ENCODE results near the gene PAGE2B.
A peak's percentile ranks its signal among the peaks of the same experiment; 100 is the strongest.
"Not testable (repeated sequence)": the region's sequence is repeated elsewhere in the genome, so short reads cannot be mapped to it uniquely, and the experiment has no call there.

Gene PAGE2B, protein sequence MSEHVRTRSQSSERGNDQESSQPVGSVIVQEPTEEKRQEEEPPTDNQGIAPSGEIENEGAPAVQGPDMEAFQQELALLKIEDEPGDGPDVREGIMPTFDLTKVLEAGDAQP

GRCh38 chrX:55074851-55075467 is at the start of gene PAGE2B:
Gene PAGE2B, plus strand, starts transcription at chrX:55075030. Its CDS starts 1,012 bp downstream, at chrX:55076042.
- DNase-seq = no peak

- no peak for DNase-seq
Observed at GRCh38 chrX:55026143-55026542, 48.7 kb upstream of the PAGE2B start.

GRCh38 chrX:55026840-55027239 is 48.0 kb upstream of the PAGE2B start:
- no peak for DNase-seq

GRCh38 chrX:55028040-55028439 is 46.8 kb upstream of the PAGE2B start:
- DNase-seq = no peak

DNA sequence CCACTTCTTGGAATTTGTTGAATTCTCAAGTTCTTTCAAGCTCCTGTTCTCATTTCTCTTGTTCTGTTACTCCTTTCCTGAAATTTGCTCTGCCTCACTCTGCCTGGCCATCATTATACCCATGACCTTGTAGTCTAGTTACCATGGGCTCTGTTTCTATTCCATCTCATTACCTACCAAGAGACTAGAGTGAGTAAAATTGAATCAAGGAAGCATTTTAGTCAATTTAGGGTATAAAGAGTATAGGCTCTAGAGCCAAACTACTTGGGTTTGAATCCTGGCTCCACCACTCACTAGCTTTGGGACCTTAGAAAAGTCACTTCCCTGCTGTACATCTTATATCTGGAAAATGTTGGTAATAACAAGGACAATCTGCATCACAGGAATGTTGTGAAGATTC is 46.2 kb upstream of the PAGE2B start:
- DNase-seq = no peak

DNA sequence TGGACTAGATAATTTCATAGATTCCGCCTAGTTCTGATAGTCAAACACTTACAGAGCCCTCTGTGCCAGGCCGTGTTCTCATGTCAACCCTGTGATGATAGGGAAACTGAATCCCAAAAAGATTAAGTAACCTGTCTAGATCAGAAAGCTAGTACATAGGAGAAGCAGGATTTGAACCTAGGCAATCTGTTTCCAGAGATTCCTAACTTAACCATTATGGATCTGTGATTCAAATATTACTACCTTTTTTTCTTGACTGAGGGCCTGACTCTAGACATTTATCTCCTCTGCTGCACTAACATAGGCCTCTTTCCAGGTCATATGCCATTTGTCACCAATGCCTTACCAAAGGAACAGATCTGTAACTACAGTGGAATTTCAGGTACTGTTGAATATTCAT is 45.5 kb upstream of the PAGE2B start:
- DNase-seq = no peak

- no peak for DNase-seq
Observed at GRCh38 chrX:55030271-55031205, 44.3 kb upstream of the PAGE2B start, which contains the start of gene ALAS2. Gene ALAS2, minus strand, starts transcription at chrX:55030977. Its CDS starts 4,977 bp downstream, at chrX:55026000.

GRCh38 chrX:55033429-55033828 is 41.4 kb upstream of the PAGE2B start:
- no peak for DNase-seq

DNA sequence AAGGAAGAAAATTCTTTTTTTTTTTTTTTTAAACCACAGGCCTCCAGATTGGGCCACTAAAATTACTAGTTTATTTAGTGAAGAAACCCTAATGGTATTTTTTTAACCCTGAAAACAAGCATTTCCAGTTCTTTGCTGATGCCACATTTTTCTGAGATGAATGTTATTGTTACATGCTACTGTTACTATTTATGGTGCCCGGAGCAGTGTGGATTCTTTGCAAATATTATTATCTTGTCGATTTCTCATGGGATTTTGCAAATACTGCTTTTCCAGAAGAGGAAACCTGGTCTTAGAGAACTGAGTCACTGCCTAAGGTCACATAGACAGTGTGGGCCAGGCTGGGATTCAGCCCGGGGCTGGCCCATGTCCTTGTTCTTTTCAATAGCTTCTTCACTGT is 35.4 kb upstream of the PAGE2B start:
- DNase-seq = no peak

- no peak for DNase-seq
Observed at GRCh38 chrX:55041514-55041913, 33.3 kb upstream of the PAGE2B start.

GRCh38 chrX:55050599-55050998 is 24.2 kb upstream of the PAGE2B start:
- DNase-seq = not testable (repeated sequence)

- peak in 1 of 2 donors; percentile 0 for DNase-seq
Observed at GRCh38 chrX:55056820-55057674, 17.8 kb upstream of the PAGE2B start.

GRCh38 chrX:55057675-55058249 is 17.1 kb upstream of the PAGE2B start:
- peak in 1 of 2 donors; percentile 36 for DNase-seq

DNA sequence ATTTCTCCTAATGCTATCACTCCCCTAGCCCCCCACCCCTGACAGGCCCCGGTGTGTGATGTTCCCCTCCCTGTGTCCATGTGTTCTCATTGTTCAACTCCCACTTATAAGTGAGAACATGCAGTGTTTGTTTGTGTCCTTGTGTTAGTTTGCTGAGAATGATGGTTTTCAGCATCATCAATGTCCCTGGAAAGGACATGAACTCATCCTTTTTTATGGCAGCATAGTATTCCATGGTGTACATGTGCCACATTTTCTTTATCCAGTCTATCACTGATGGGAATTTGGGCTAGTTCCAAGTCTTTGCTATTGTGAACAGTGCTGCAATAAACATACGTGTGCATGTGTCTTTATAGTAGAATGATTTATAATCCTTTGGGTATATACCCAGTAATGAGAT is 7.7 kb upstream of the PAGE2B start:
- not testable (repeated sequence) for DNase-seq

DNA sequence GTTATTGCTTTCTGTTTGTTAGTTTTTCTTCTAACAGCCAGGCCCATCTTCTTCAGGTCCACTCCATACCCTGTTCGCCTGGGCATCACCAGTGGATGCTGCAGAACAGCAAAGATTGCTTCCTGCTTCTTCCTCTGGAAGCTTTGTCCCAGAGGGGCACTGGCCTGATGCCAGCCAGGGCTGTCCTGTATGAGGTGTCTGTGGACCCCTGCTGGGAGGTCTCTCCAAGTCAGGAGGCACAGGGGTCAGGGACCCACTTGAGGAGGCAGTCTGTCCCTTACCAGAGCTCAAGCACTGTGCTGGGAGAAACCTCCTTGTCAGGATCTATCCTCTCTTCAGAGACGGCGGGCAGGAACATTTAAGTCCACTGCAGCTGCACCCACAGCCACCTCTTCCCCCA is 2.5 kb upstream of the PAGE2B start:
- no peak for DNase-seq

DNA sequence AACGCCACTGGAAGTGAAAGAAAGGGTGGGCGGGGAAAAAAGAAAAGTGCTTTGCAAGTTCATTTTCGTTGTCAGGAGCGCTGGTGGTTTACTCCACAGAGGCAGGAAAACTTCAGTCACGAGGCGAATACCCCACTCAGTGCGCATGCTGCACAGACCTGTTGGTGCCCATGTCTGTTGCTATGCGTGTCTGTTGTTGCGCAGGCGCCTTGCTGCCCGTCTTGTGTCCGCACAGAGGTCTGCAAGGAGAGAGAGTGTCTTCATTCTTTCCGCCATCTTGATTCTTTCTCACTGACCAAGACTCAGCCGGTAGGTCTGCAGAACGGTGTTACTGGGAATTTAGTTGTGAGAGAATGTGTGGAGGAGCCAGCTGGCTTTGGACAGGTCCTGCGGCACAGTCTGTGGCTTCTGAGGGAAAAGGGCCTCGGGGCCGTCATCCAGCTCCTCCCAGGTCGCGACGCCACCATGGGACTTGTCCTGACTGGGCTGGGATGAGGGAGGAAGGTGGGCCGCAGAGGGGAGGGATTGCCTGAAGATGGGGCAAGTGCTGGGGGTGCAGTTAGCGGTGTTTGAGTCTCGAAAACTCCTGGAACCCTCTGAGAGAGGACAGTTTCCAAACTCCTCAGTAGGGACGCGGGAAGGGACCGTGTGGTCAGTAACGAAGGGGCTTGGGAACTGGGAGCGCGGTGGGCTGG is 14.1 kb downstream of the PAGE2B start, which contains the start of gene PAGE2:
Gene PAGE2 (plus strand): TSS at position 224 of the 695 bp plus-strand sequence. CDS start 1,003 bp downstream, outside the sequence.
- no peak for DNase-seq

DNA sequence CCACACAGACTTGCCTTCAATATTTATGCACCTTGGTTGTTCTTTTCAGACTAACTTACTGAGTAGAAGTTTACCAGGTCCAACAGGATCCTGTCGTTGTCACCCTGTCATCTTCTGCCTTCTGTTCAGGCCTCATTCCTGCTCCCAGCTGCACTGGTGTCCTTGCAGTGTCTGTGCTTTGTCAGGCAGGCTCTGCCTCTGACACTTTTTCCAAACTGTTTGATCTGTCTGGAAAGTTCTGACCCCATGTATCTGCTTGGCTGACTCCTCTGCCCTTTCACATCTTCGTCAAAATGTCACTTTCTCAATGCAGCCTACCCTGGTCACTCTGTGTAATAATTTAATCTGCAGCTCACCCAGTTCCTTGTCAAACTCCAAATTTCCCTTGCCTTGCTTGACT is 23.9 kb downstream of the PAGE2B start:
- DNase-seq = no peak

- no peak for DNase-seq
Observed at GRCh38 chrX:55099162-55099561, 24.3 kb downstream of the PAGE2B start.

- DNase-seq = peak in 1 of 2 donors; percentile 0
Observed at GRCh38 chrX:55102754-55103153, 27.9 kb downstream of the PAGE2B start.

GRCh38 chrX:55107262-55107661 is 32.4 kb downstream of the PAGE2B start:
- DNase-seq = no peak

DNA sequence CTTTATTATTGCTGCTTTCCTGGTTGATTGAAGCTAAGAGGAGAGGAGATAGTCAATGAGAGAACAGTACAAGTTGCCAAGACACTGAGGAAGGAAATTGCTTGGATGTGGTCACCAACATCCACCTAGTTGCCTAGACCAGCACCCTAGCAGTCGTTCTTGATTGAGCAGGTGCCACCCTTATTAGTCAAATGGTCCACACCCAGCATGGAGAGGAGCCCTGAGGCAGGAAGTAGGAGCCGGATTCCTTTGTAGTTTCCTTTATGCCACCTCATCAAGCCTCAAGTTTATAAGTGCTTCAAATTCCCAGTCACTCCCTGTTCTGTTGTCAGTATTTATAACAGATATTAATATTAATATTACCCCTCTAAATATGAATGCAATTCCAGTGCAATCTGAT is 33.1 kb downstream of the PAGE2B start:
- no peak for DNase-seq

DNA sequence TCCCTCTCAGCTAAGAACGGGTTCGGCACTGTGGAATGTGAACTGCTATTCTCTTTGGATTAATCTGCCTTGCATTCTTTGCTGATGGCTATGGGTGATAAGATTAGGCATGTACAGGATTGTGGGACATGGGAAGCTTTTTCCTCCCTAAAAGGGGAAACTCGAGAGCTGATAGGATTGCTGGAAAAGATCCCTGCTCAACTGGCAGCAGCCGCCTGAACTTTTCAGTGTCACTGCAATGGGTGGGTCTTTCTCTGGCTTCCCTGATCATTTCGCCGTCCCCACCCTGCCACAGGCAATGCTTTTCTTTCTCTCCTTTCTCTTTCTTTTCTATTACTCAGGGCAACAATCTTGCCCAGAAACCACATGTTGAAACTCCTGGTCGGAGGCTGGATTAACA is 34.5 kb downstream of the PAGE2B start:
- no peak for DNase-seq
